Tibial artery (tissue), 4 donors: ENCODE measurements around the gene GPC2.
A peak's percentile ranks its signal among the peaks of the same experiment; 100 is the strongest.

ENCODE experiments used
- DNase-seq, 2 donors: peaks; one replicate each; pipeline ENCODE4 v3.0.0-alpha.2; 2019
- H3K27ac ChIP-seq, 2 donors: fragments of 200-600 bp; sonication (generic) in 1 of 2; 1 replicate in 1 of 2; 2 replicates in 1 of 2; pipeline ENCODE4 v1.5.1; 2018 to 2019; ENCODE audit warnings: mild to moderate bottlenecking in 1 of 2
- H3K27me3 ChIP-seq, 2 donors: fragments of 200-600 bp; sonication (generic) in 1 of 2; one replicate each; pipeline versions ENCODE4 v1.5.1 to v1.6.0; 2016 to 2019
- H3K36me3 ChIP-seq, 3 donors: fragments of 200-600 bp; sonication (generic) in 2 of 3; one replicate each; pipeline ENCODE4 v1.5.1; 2016 to 2019; ENCODE audit warnings: mild to moderate bottlenecking in 2 of 3
- H3K4me1 ChIP-seq, 4 donors: fragments of 200-600 bp; sonication (generic) in 2 of 4; 1 replicate in 3 of 4; 2 replicates in 1 of 4; pipeline ENCODE4 v1.5.1; 2016 to 2019
- H3K4me3 ChIP-seq, 2 donors: fragments of 200-600 bp; sonication (generic) in 1 of 2; 1 replicate in 1 of 2; 2 replicates in 1 of 2; pipeline ENCODE4 v1.5.1; 2018 to 2019; ENCODE audit warnings: mild to moderate bottlenecking in 2 of 2
- H3K9me3 ChIP-seq, 3 donors: fragments of 200-600 bp; sonication (generic) in 1 of 3; one replicate each; pipeline ENCODE4 v1.5.1; 2016 to 2019
- CTCF ChIP-seq, 2 experiments: fragments of 200-600 bp in 1 of 2; fragments of 450-650 bp in 1 of 2; IDR thresholded peaks; one replicate each; pipeline ENCODE4 v1.5.1; 2017 to 2019; ENCODE audit warnings: antibody characterized with exemption in 2 of 2, mild to moderate bottlenecking in 1 of 2, moderate library complexity in 1 of 2
- intact Hi-C: fragments of 100-400 bp; cut with DNase I; formaldehyde crosslinking; loops from one replicate; pipeline ENCODE4 v1.15.0; 2023; ENCODE audit warnings: low total_unique reads

Gene GPC2

GRCh38 chr7:100171087-100171681, 6.0 kb downstream of the GPC2 start:
- intact Hi-C loops: no loop called here
- H3K4me3 ChIP-seq: peak overlapping the region; percentile 29 to 52
- TF ChIP-seq CTCF (IDR thresholded peaks at IDR 0.05): no peak

GRCh38 chr7:100170101-100170897, 6.9 kb downstream of the GPC2 start:
- intact Hi-C loops: no loop called here
- no peak for DNase-seq
- H3K36me3 ChIP-seq: no peaks in the 10 kb centered on the region
- no peak overlapping the region for H3K4me3 ChIP-seq
- H3K27ac ChIP-seq: no peak overlapping the region
- no peak for TF ChIP-seq CTCF (IDR thresholded peaks at IDR 0.05)
- peaks cover 0 to 27% of the 10 kb centered on the region in 2 donors for H3K27me3 ChIP-seq
- H3K4me1 ChIP-seq: peaks cover 0 to 33% (median 20%) of the 10 kb centered on the region in 4 donors
- H3K9me3 ChIP-seq: no peaks in the 10 kb centered on the region

More at GRCh38 chr7:100171087-100171681, 6.0 kb downstream of the GPC2 start:
- Histone ChIP-seq H3K36me3 (no peaks in the 10 kb centered on the region), H3K27ac (no peak overlapping the region), H3K27me3 (peaks cover 0 to 27% of the 10 kb centered on the region in 2 donors), H3K4me1 (peaks cover 0 to 33% (median 20%) of the 10 kb centered on the region in 4 donors), H3K9me3 (no peaks in the 10 kb centered on the region)
- no peak for DNase-seq

- intact Hi-C loops: no loop called here
- H3K27me3 ChIP-seq: peaks cover 0 to 27% of the 10 kb centered on the region in 2 donors
- H3K9me3 ChIP-seq: no peaks in the 10 kb centered on the region
- H3K36me3 ChIP-seq: no peaks in the 10 kb centered on the region
- H3K4me3 ChIP-seq: no peak overlapping the region
- DNase-seq: no peak
- H3K4me1 ChIP-seq: peaks cover 0 to 33% (median 20%) of the 10 kb centered on the region in 4 donors
- TF ChIP-seq CTCF (IDR thresholded peaks at IDR 0.05): no peak
- H3K27ac ChIP-seq: peak overlapping the region in 1 of 2 donors; percentile 64
These were observed 7.9 kb downstream of the GPC2 start for GRCh38 chr7:100169147-100169850.

- no peaks in the 10 kb centered on the region for H3K36me3 ChIP-seq
- no peak for TF ChIP-seq CTCF (IDR thresholded peaks at IDR 0.05)
- H3K9me3 ChIP-seq: no peaks in the 10 kb centered on the region
- no peak for DNase-seq
- H3K27ac ChIP-seq: peak overlapping the region; percentile 64 to 71
- peak overlapping the region; percentile 51 to 56 for H3K4me3 ChIP-seq
- intact Hi-C loops: no loop called here
- peaks cover 0 to 33% (median 20%) of the 10 kb centered on the region in 4 donors for H3K4me1 ChIP-seq
- H3K27me3 ChIP-seq: peaks cover 0 to 17% of the 10 kb centered on the region in 2 donors
These were observed 9.3 kb downstream of the GPC2 start for GRCh38 chr7:100167912-100168323.

- Histone ChIP-seq H3K27me3 (peaks cover 0 to 15% of the 10 kb centered on the region in 2 donors), H3K4me1 (peaks cover 0 to 33% (median 20%) of the 10 kb centered on the region in 4 donors), H3K4me3 (peak overlapping the region; percentile 51 to 56), H3K27ac (peak overlapping the region in 1 of 2 donors; percentile 71), H3K9me3 (no peaks in the 10 kb centered on the region), H3K36me3 (no peaks in the 10 kb centered on the region)
- intact Hi-C loops: no loop called here
- no peak for DNase-seq
- no peak for TF ChIP-seq CTCF (IDR thresholded peaks at IDR 0.05)
These were observed 9.9 kb downstream of the GPC2 start for GRCh38 chr7:100166970-100167911.
